Common myeloid progenitor, CD34-positive (primary cell): Measurements from ENCODE around the gene TADA2A.
A peak's percentile ranks its signal among the peaks of the same experiment; 100 is the strongest.

ENCODE experiments used
- CTCF ChIA-PET: fragments of 350-600 bp; sonication (Branson Sonifier 250); formaldehyde crosslinking; loops from one replicate; lab custom pipeline; 2021; ENCODE audit warnings: antibody characterized with exemption; lab: Charles Lee
- POLR2A ChIA-PET: fragments of 350-600 bp; sonication (Branson Sonifier 250); formaldehyde crosslinking; loops from one replicate; lab custom pipeline; 2021; ENCODE audit warnings: antibody characterized with exemption; lab: Charles Lee
- DNase-seq, 3 donors: peaks; one replicate each; pipeline versions ENCODE4 v3.0.0 to v3.0.0-alpha.2; 2013
- H3K27ac ChIP-seq, 2 experiments: 1 replicate in 1 of 2; 2 replicates in 1 of 2; pipeline ENCODE4 v1.7.0; 2013; ENCODE audit warnings: inconsistent platforms in 2 of 2, low read length in 2 of 2, mild to moderate bottlenecking in 2 of 2, low read depth in 1 of 2, moderate library complexity in 1 of 2; ENCODE audit not compliant: severe bottlenecking in 2 of 2, insufficient read depth in 1 of 2, poor library complexity in 1 of 2
- H3K27me3 ChIP-seq, 5 experiments: replicated peaks in 2 of 5; 1 replicate in 3 of 5; 2 replicates in 2 of 5; pipeline versions ENCODE4 v1.6.1 to v1.7.0; 2013; ENCODE audit warnings: low read length in 4 of 5, mild to moderate bottlenecking in 2 of 5, moderate library complexity in 2 of 5, inconsistent platforms in 1 of 5; ENCODE audit not compliant: insufficient read depth in 5 of 5, control insufficient read depth in 4 of 5
- H3K36me3 ChIP-seq, 4 experiments: 1 replicate in 2 of 4; 2 replicates in 2 of 4; pipeline versions ENCODE4 v1.6.1 to v1.7.0; 2013; ENCODE audit warnings: low read length in 3 of 4, control low read depth in 1 of 4, mild to moderate bottlenecking in 1 of 4; ENCODE audit not compliant: control insufficient read depth in 4 of 4, insufficient read depth in 4 of 4
- H3K4me1 ChIP-seq, 4 experiments: 1 replicate in 3 of 4; 2 replicates in 1 of 4; pipeline versions ENCODE4 v1.6.1 to v1.7.1; 2013; ENCODE audit warnings: low read length in 3 of 4, mild to moderate bottlenecking in 3 of 4, control low read depth in 1 of 4, inconsistent platforms in 1 of 4, moderate library complexity in 1 of 4; ENCODE audit not compliant: control insufficient read depth in 4 of 4, insufficient read depth in 4 of 4; ENCODE audit errors: control extremely low read depth in 1 of 4
- H3K4me3 ChIP-seq, 7 experiments: 1 replicate in 4 of 7; 2 replicates in 3 of 7; pipeline versions ENCODE4 v1.5.1 to v1.7.0; 2013; ENCODE audit warnings: mild to moderate bottlenecking in 7 of 7, low read length in 6 of 7, moderate library complexity in 6 of 7, inconsistent platforms in 2 of 7, low read depth in 2 of 7, control low read depth in 1 of 7; ENCODE audit not compliant: insufficient read depth in 4 of 7, control insufficient read depth in 1 of 7; ENCODE audit errors: extremely low read depth in 1 of 7
- H3K9me3 ChIP-seq, 5 experiments: 1 replicate in 4 of 5; 2 replicates in 1 of 5; pipeline versions ENCODE4 v1.6.1 to v1.7.1; 2013; ENCODE audit warnings: low read length in 4 of 5, mild to moderate bottlenecking in 2 of 5, inconsistent platforms in 1 of 5, low read depth in 1 of 5, moderate library complexity in 1 of 5; ENCODE audit not compliant: control insufficient read depth in 4 of 5, insufficient read depth in 2 of 5; ENCODE audit errors: control extremely low read depth in 1 of 5
- WGBS: methylation state at CpG from one replicate; pipeline ENCODE4 v1.1.5; 2013; ENCODE audit not compliant: insufficient coverage; 5-methylcytosine and 5-hydroxymethylcytosine counted together

Gene TADA2A

DNA sequence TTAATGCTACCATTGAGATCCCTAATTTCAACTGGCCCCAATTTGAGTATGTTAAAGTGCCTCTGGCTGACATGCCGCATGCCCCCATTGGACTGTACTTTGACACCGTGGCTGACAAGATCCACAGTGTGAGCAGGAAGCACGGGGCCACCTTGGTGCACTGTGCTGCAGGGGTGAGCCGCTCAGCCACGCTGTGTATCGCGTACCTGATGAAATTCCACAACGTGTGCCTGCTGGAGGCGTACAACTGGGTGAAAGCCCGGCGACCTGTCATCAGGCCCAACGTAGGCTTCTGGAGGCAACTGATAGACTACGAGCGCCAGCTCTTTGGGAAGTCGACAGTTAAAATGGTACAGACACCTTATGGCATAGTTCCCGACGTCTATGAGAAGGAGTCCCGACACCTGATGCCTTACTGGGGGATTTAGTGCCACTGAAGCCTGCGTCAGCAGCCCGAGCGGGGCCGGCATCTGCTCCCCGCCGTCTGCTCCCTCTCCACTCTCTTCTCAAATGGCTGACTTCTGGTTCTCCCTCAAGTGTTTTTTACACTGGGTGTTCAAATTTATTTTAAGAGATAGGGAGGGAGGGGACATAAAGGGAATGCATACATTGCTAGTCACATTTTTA is 105.9 kb downstream of the TADA2A start:
- 95% methylated on average over 24 of the region's 24 CpGs for WGBS
- POLR2A ChIA-PET, result no interaction called here

GRCh38 chr17:37513711-37514110 is 107.0 kb downstream of the TADA2A start:
- peaks cover 2 to 47% (median 30%) of the 10 kb centered on the region in 4 experiments for H3K36me3 ChIP-seq
- no peak for DNase-seq
- H3K4me1 ChIP-seq, result peaks cover 0 to 9% (median 5%) of the 10 kb centered on the region in 4 experiments
- no peaks in the 10 kb centered on the region for H3K9me3 ChIP-seq
- H3K27me3 ChIP-seq, result no peaks in the 10 kb centered on the region
- ChIA-PET POLR2A (no interaction called here), CTCF (interaction anchor here (0.8 to 1.3 kb wide), 3 partner anchors 8 to 82 kb away, joined by 3 read pairs; no protein-coding TSS in a partner anchor)
- H3K4me3 ChIP-seq, result no peak overlapping the region
- no peak overlapping the region for H3K27ac ChIP-seq
- 92% methylated on average over 10 of the region's 10 CpGs for WGBS

More for the DNA sequence above, 105.9 kb downstream of the TADA2A start:
- no peaks in the 10 kb centered on the region for H3K9me3 ChIP-seq
- no peak for DNase-seq
- no peak overlapping the region for H3K4me3 ChIP-seq
- no peaks in the 10 kb centered on the region for H3K4me1 ChIP-seq
- peaks cover 0 to 39% (median 23%) of the 10 kb centered on the region in 4 experiments for H3K36me3 ChIP-seq
- no peak overlapping the region for H3K27ac ChIP-seq
- CTCF ChIA-PET, result interaction anchor here (0.8 kb wide), 1 partner anchor 16 kb away, joined by 3 read pairs; no protein-coding TSS in a partner anchor
- H3K27me3 ChIP-seq, result no peaks in the 10 kb centered on the region

DNA sequence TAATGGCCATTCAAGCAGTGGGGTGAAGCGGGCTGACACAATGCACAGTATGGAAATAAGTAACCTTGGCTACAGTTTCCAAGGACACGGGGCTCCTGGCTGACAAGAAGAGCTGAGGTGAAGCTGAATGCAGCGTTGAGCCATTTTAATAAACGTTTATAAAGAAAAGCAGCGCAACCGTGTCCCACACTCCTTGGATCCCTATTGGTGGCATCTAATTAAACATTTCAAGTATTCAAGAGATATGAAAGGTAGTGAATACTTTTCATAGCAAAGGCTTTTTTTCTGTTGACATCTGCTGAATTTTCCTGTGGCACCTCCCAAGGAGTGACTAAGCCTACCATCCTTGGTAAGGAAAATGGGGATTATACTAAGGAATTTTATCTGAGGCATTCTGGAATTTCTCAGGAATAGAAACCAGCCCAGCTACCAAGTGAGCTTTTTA is 109.5 kb downstream of the TADA2A start:
- H3K9me3 ChIP-seq, result no peaks in the 10 kb centered on the region
- peaks cover 2 to 61% (median 31%) of the 10 kb centered on the region in 4 experiments for H3K36me3 ChIP-seq
- CTCF ChIA-PET, result interaction anchor here (1.1 kb wide), 2 partner anchors 21 to 28 kb away, joined by 3 read pairs; no protein-coding TSS in a partner anchor
- H3K27ac ChIP-seq, result no peak overlapping the region
- 94% methylated on average over 2 of the region's 6 CpGs for WGBS
- H3K27me3 ChIP-seq, result no peaks in the 10 kb centered on the region
- H3K4me1 ChIP-seq, result peaks cover 6 to 30% (median 23%) of the 10 kb centered on the region in 4 experiments
- POLR2A ChIA-PET, result interaction anchor here (0.5 kb wide), 1 partner anchor 60 kb away, joined by 3 read pairs; no protein-coding TSS in a partner anchor
- DNase-seq, result no peak
- no peak overlapping the region for H3K4me3 ChIP-seq

DNA sequence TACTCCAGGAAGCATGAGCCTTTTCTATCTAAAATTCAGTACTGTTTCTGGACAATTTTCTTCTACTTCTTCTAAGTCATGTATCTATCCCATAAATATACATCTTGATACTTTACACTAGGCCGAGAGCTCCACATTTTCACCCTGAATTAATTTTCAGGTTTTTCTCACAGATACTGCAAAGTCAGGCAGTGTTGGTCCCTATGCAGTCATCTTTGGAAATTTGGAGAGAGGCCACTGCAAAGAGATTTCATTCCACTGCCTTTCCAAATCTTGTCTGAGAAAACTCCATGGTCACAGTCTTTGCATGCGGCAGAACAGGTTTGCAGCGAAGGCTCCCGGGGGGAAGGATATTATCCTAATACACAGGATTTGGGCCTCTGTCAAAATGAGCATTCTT is 111.2 kb downstream of the TADA2A start:
- no peak for DNase-seq
- H3K4me1 ChIP-seq, result peaks cover 6 to 30% (median 23%) of the 10 kb centered on the region in 4 experiments
- H3K9me3 ChIP-seq, result no peaks in the 10 kb centered on the region
- ChIA-PET POLR2A (no interaction called here), CTCF (interaction anchor here (0.6 to 1.2 kb wide), 4 partner anchors 31 to 193 kb away, joined by 3 read pairs; no protein-coding TSS in a partner anchor)
- H3K27me3 ChIP-seq, result no peaks in the 10 kb centered on the region
- WGBS, result 100% methylated on average over 4 of the region's 4 CpGs
- H3K27ac ChIP-seq, result no peak overlapping the region
- H3K36me3 ChIP-seq, result peaks cover 2 to 57% (median 26%) of the 10 kb centered on the region in 4 experiments
- H3K4me3 ChIP-seq, result no peak overlapping the region

GRCh38 chr17:37518826-37519225 is 112.1 kb downstream of the TADA2A start:
- H3K4me3 ChIP-seq, result no peak overlapping the region
- WGBS, result 81% methylated on average over 7 of the region's 8 CpGs
- H3K27me3 ChIP-seq, result no peaks in the 10 kb centered on the region
- ChIA-PET POLR2A (no interaction called here), CTCF (interaction anchor here (0.8 to 1.7 kb wide), 7 partner anchors 9 to 81 kb away, joined by 3 to 6 read pairs (median 4); no protein-coding TSS in a partner anchor)
- peaks cover 6 to 30% (median 23%) of the 10 kb centered on the region in 4 experiments for H3K4me1 ChIP-seq
- H3K27ac ChIP-seq, result no peak overlapping the region
- H3K9me3 ChIP-seq, result no peaks in the 10 kb centered on the region
- peak in 2 of 3 donors; percentile 29 to 37 for DNase-seq
- H3K36me3 ChIP-seq, result peaks cover 2 to 55% (median 28%) of the 10 kb centered on the region in 4 experiments

DNA sequence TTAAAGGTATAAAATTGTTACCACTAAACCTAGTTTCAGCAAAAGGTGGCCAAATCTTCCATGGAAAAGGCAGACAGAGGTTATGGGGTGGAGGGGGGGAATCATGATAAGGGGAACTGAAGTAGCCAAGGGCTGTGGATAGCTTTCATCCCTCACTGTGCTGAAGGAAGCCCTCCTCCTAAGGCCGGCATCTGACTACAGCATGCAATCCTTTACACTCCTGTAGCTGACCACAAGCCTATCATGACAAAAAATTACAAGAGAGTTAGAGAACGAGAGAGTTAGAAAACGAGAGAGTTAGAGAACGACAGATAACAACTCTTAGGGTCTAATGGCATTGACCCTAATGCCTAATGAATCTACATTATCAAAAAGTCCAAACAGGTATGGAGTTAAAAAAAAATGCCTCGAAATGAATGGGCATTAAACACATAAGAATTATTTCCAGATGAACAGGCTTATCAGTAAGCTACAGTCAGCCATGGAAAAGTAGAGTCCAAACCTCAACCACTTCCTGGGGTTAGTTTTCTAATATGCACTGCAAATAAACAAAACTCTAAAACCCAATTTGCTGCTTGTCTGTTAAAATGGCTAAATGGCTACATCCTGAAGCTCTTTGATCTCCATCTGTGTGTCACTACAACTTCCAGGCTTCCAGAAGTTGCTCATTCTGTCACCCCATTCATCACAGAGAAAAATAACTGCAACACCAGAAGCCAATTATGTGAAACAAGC is 112.7 kb downstream of the TADA2A start:
- H3K4me3 ChIP-seq, result peak overlapping the region in 2 of 7 experiments; percentile 1 to 7
- DNase-seq, result peak; percentile 57 to 88 (median 82)
- H3K4me1 ChIP-seq, result peaks cover 6 to 30% (median 23%) of the 10 kb centered on the region in 4 experiments
- POLR2A ChIA-PET, result interaction anchor here (0.9 kb wide), 1 partner anchor 90 kb away, joined by 3 read pairs; the partner anchor contains the start of gene SYNRG
- H3K9me3 ChIP-seq, result no peaks in the 10 kb centered on the region
- CTCF ChIA-PET, result interaction anchor here (0.8 to 1.7 kb wide), 7 partner anchors 9 to 81 kb away, joined by 3 to 6 read pairs (median 4); no protein-coding TSS in a partner anchor
- no peaks in the 10 kb centered on the region for H3K27me3 ChIP-seq
- peaks cover 2 to 55% (median 30%) of the 10 kb centered on the region in 4 experiments for H3K36me3 ChIP-seq
- WGBS, result 0% methylated on average over 1 of the region's 5 CpGs
- peak overlapping the region in 1 of 2 experiments; percentile 2 for H3K27ac ChIP-seq
